ENCODE results near the gene SLC16A6.
"Not testable (repeated sequence)": the region's sequence is repeated elsewhere in the genome, so short reads cannot be mapped to it uniquely, and the experiment has no call there.

- not testable (repeated sequence) for TF ChIP-seq CTCF, EP300, POLR2A, POLR2AphosphoS5 (IDR thresholded peaks at IDR 0.05)
These were observed 18.2 kb upstream of the SLC16A6 start for GRCh38 chr17:68309066-68309670.
